GM23338 (cell line): ENCODE measurements around the gene POLD2. TPM values are rescaled to one million over a fixed set of nuclear protein-coding genes. Genes with fewer than 3 reads are reported as not detected.
A peak's percentile ranks its signal among the peaks of the same experiment; 100 is the strongest.

Experiments
- ATAC-seq: fragments of 200-7000 bp; cut with Tn5 transposase; 3 replicates; pipeline ENCODE4 v1.9.1; 2020
- DNase-seq: peaks from one replicate; pipeline ENCODE4 v3.0.0-alpha.2; 2015; ENCODE audit warnings: low spot score
- H2AFZ ChIP-seq: fragments of 200-600 bp; sonication (generic); 2 replicates; pipeline ENCODE4 v1.8.0; 2016; ENCODE audit warnings: antibody characterized with exemption, mild to moderate bottlenecking, moderate library complexity
- H3F3A ChIP-seq: fragments of 200-600 bp; sonication (generic); replicated peaks from 2 replicates; pipeline ENCODE4 v1.8.0; 2017; ENCODE audit warnings: antibody characterized with exemption, mixed run types, low read depth
- H3K27ac ChIP-seq: fragments of 200-600 bp; sonication (generic); 2 replicates; pipeline ENCODE4 v1.6.1; 2016; ENCODE audit warnings: low read depth
- H3K27me3 ChIP-seq: fragments of 200-600 bp; sonication (generic); 2 replicates; pipeline ENCODE4 v1.8.0; 2016; ENCODE audit warnings: mild to moderate bottlenecking, mixed run types, moderate library complexity; ENCODE audit not compliant: insufficient read depth
- H3K36me3 ChIP-seq: fragments of 200-600 bp; sonication (generic); 2 replicates; pipeline ENCODE4 v1.8.0; 2016; ENCODE audit warnings: mild to moderate bottlenecking; ENCODE audit not compliant: insufficient read depth
- H3K4me1 ChIP-seq: fragments of 200-600 bp; sonication (generic); 2 replicates; pipeline ENCODE4 v1.8.0; 2016; ENCODE audit warnings: mild to moderate bottlenecking, moderate library complexity; ENCODE audit not compliant: insufficient read depth
- H3K4me2 ChIP-seq: fragments of 200-600 bp; sonication (generic); 2 replicates; pipeline ENCODE4 v1.7.1; 2017; ENCODE audit warnings: mixed run types
- H3K4me3 ChIP-seq: fragments of 200-600 bp; sonication (generic); 2 replicates; pipeline ENCODE4 v1.6.1; 2016; ENCODE audit warnings: mixed run types
- H3K79me2 ChIP-seq: fragments of 200-600 bp; sonication (generic); replicated peaks from 2 replicates; pipeline ENCODE4 v1.8.0; 2017; ENCODE audit warnings: mild to moderate bottlenecking; ENCODE audit not compliant: insufficient read depth
- H3K9me2 ChIP-seq: fragments of 200-600 bp; sonication (generic); 2 replicates; pipeline ENCODE4 v1.8.0; 2017; ENCODE audit not compliant: insufficient read depth
- H4K20me1 ChIP-seq: fragments of 200-600 bp; sonication (generic); replicated peaks from 2 replicates; pipeline ENCODE4 v1.8.0; 2017; ENCODE audit warnings: mild to moderate bottlenecking; ENCODE audit not compliant: insufficient read depth
- H3K27ac Mint-ChIP-seq: 2 replicates; pipeline ENCODE4 v1.8.0; 2020; ENCODE audit warnings: inconsistent platforms, mild to moderate bottlenecking, moderate library complexity, mixed read lengths
- H3K27me3 Mint-ChIP-seq: 3 replicates; pipeline ENCODE4 v1.8.0; 2022; ENCODE audit warnings: low read depth, mild to moderate bottlenecking, moderate library complexity, mixed read lengths, inconsistent platforms; ENCODE audit not compliant: insufficient read depth, poor library complexity
- H3K36me3 Mint-ChIP-seq: 3 replicates; pipeline ENCODE4 v1.8.0; 2021; ENCODE audit warnings: low read depth, mild to moderate bottlenecking, inconsistent platforms, moderate library complexity, mixed read lengths
- H3K4me1 Mint-ChIP-seq: 3 replicates; pipeline ENCODE4 v1.8.0; 2020; ENCODE audit warnings: mild to moderate bottlenecking, inconsistent platforms, mixed read lengths
- H3K4me3 Mint-ChIP-seq: 3 replicates; pipeline ENCODE4 v1.8.0; 2021; ENCODE audit warnings: moderate library complexity, mild to moderate bottlenecking, inconsistent platforms, mixed read lengths
- H3K9me3 Mint-ChIP-seq: 3 replicates; pipeline ENCODE4 v1.8.0; 2020; ENCODE audit warnings: moderate library complexity, mild to moderate bottlenecking, inconsistent platforms, mixed read lengths
- CREB1 ChIP-seq: fragments of 250-450 bp; sonication (Bioruptor Pico); IDR thresholded peaks from 2 replicates; pipeline ENCODE4 v1.5.0; 2020; ENCODE audit warnings: low read depth, mild to moderate bottlenecking, moderate library complexity
- CTCF ChIP-seq, 2 experiments: fragments of 200-600 bp in 1 of 2; sonication (generic) in 1 of 2; conservative IDR thresholded peaks; 2 replicates each; pipeline versions ENCODE4 v1.5.1 to v1.6.1; 2016 to 2017; ENCODE audit warnings: antibody characterized with exemption in 2 of 2, low read depth in 2 of 2, mild to moderate bottlenecking in 2 of 2, moderate library complexity in 1 of 2
- ETS1 ChIP-seq: IDR thresholded peaks from 2 replicates; pipeline ENCODE4 v1.6.1; 2016; ENCODE audit warnings: antibody characterized with exemption
- EZH2 ChIP-seq: fragments of 200-600 bp; sonication (generic); IDR thresholded peaks from one replicate; pipeline ENCODE4 v1.8.0; 2017; ENCODE audit warnings: antibody characterized with exemption, mild to moderate bottlenecking, low read depth; ENCODE audit not compliant: unreplicated experiment
- EZH2phosphoT487 ChIP-seq: fragments of 200-600 bp; sonication (generic); IDR thresholded peaks from one replicate; pipeline ENCODE4 v1.8.1; 2018; ENCODE audit warnings: antibody characterized with exemption; ENCODE audit not compliant: unreplicated experiment
- JUNB ChIP-seq: IDR thresholded peaks from one replicate; pipeline ENCODE4 v1.6.1; 2016; ENCODE audit warnings: antibody characterized with exemption; ENCODE audit not compliant: unreplicated experiment
- NANOG ChIP-seq: IDR thresholded peaks from 2 replicates; pipeline ENCODE4 v1.6.1; 2016; ENCODE audit warnings: antibody characterized with exemption, borderline replicate concordance
- POLR2AphosphoS5 ChIP-seq: IDR thresholded peaks from 2 replicates; pipeline ENCODE4 v1.6.1; 2016; ENCODE audit warnings: antibody characterized with exemption, low read depth
- REST ChIP-seq: IDR thresholded peaks from one replicate; pipeline ENCODE4 v1.6.1; 2018; ENCODE audit warnings: antibody characterized with exemption; ENCODE audit not compliant: unreplicated experiment
- STAT1 ChIP-seq: IDR thresholded peaks from one replicate; pipeline ENCODE4 v1.6.1; 2016; ENCODE audit warnings: antibody characterized with exemption; ENCODE audit not compliant: unreplicated experiment
- ZNF114 ChIP-seq: fragments of 250-450 bp; sonication (Bioruptor Pico); IDR thresholded peaks from 2 replicates; pipeline ENCODE4 v1.5.0; 2020; ENCODE audit warnings: mild to moderate bottlenecking, moderate library complexity
- ZNF331 ChIP-seq: fragments of 250-450 bp; sonication (Bioruptor Pico); IDR thresholded peaks from 2 replicates; pipeline ENCODE4 v1.5.0; 2020; ENCODE audit warnings: low read depth, mild to moderate bottlenecking, moderate library complexity
- ZNF462 ChIP-seq: fragments of 250-450 bp; sonication (Bioruptor Pico); IDR thresholded peaks from 2 replicates; pipeline ENCODE4 v1.5.0; 2020; ENCODE audit warnings: mild to moderate bottlenecking, moderate library complexity
- polyA plus RNA-seq: library from polyadenylated mRNA; unstranded; fragments of >200 nt; fragmentation: Nextera tagmentation; extraction: Ambion mirVana; gene quantifications from 2 replicates; pipeline ENCODE4 v1.2.1, GENCODE V29; 2016
- total RNA-seq: library from RNA; depleted of rRNA; stranded (reverse); fragments of >200 nt; shearing (Covaris generic); gene quantifications from 2 replicates; pipeline ENCODE4 v1.2.3, GENCODE V29; 2014

The POLD2 gene
- total and polyA plus RNA-seq, 2 experiments from 2014 or later: 101 to 127 TPM

GRCh38 chr7:44101303-44101965 is 21.9 kb downstream of the POLD2 start:
- no peak overlapping the region for H3K4me3 Mint-ChIP-seq
- peaks cover 3% of the 10 kb centered on the region; the same call in 1 of the 3 replicates for H3K36me3 Mint-ChIP-seq
- H2AFZ ChIP-seq: peak overlapping the region; percentile 78; the same call in 1 of the 2 replicates
- H3K4me1 Mint-ChIP-seq: peaks cover 20% of the 10 kb centered on the region
- no peaks in the 10 kb centered on the region for H3F3A ChIP-seq
- no peaks in the 10 kb centered on the region for H4K20me1 ChIP-seq
- no peaks in the 10 kb centered on the region for H3K9me3 Mint-ChIP-seq
- TF ChIP-seq REST (no peak), CTCF (conservative IDR thresholded peaks at IDR 0.05; ENCODE audit: low read depth in 2 of 2) (no peak), CREB1 (CRISPR knock-in tag) (no peak), JUNB (no peak), EZH2 (no peak), ETS1 (no peak), POLR2AphosphoS5 (no peak), ZNF462 (CRISPR knock-in tag) (no peak), ZNF331 (CRISPR knock-in tag) (no peak), EZH2phosphoT487 (no peak), ZNF114 (CRISPR knock-in tag) (no peak), NANOG (no peak), STAT1 (no peak)
- H3K4me3 ChIP-seq: no peak overlapping the region
- H3K4me1 ChIP-seq: peaks cover 8% of the 10 kb centered on the region; the same call in 1 of the 2 replicates
- H3K4me2 ChIP-seq: no peak overlapping the region
- H3K36me3 ChIP-seq: no peaks in the 10 kb centered on the region
- no peak for DNase-seq
- H3K27ac Mint-ChIP-seq: no peak overlapping the region
- no peaks in the 10 kb centered on the region for H3K9me2 ChIP-seq
- peaks cover 22% of the 10 kb centered on the region for H3K27me3 Mint-ChIP-seq
- peaks cover 9% of the 10 kb centered on the region; the same call in 1 of the 2 replicates for H3K27me3 ChIP-seq
- ATAC-seq: no peak
- no peak overlapping the region for H3K27ac ChIP-seq
- H3K79me2 ChIP-seq: no peaks in the 10 kb centered on the region; the same call in 1 of the 2 replicates
